ENCODE data around the gene GRM4.

Gene GRM4

GRCh38 chr6:34181908-34182307 lies 36.0 kb upstream of the GRM4 start:
- no peak for DNase-seq (ENCODE audit: low read depth)
- H3K4me3 ChIP-seq (ENCODE audit: control insufficient read depth, low read depth, low read length), result no peak overlapping the region
- TF ChIP-seq CTCF (IDR thresholded peaks at IDR 0.05; ENCODE audit: control insufficient read depth, insufficient read depth, low read depth, low read length, missing control alignments), result no peak

GRCh38 chr6:34179106-34179720 lies 33.3 kb upstream of the GRM4 start:
- no peak overlapping the region for H3K4me3 ChIP-seq (ENCODE audit: control insufficient read depth, low read depth, low read length)
- TF ChIP-seq CTCF (IDR thresholded peaks at IDR 0.05; ENCODE audit: control insufficient read depth, insufficient read depth, low read depth, low read length, missing control alignments), result no peak
- DNase-seq (ENCODE audit: low read depth), result no peak

GRCh38 chr6:34178357-34179105 lies 32.6 kb upstream of the GRM4 start:
- TF ChIP-seq CTCF (IDR thresholded peaks at IDR 0.05; ENCODE audit: control insufficient read depth, insufficient read depth, low read depth, low read length, missing control alignments), result no peak
- H3K4me3 ChIP-seq (ENCODE audit: control insufficient read depth, low read depth, low read length), result no peak overlapping the region
- DNase-seq (ENCODE audit: low read depth), result no peak

- TF ChIP-seq CTCF (IDR thresholded peaks at IDR 0.05; ENCODE audit: control insufficient read depth, insufficient read depth, low read depth, low read length, missing control alignments), result no peak
- no peak for DNase-seq (ENCODE audit: low read depth)
- no peak overlapping the region for H3K4me3 ChIP-seq (ENCODE audit: control insufficient read depth, low read depth, low read length)
Observed at GRCh38 chr6:34177181-34177591, 31.3 kb upstream of the GRM4 start.

- no peak for TF ChIP-seq CTCF (IDR thresholded peaks at IDR 0.05; ENCODE audit: control insufficient read depth, insufficient read depth, low read depth, low read length, missing control alignments)
- no peak for DNase-seq (ENCODE audit: low read depth)
- H3K4me3 ChIP-seq (ENCODE audit: control insufficient read depth, low read depth, low read length), result no peak overlapping the region
Observed at GRCh38 chr6:34176261-34177031, 30.6 kb upstream of the GRM4 start.

- TF ChIP-seq CTCF (IDR thresholded peaks at IDR 0.05; ENCODE audit: control insufficient read depth, insufficient read depth, low read depth, low read length, missing control alignments), result no peak
- no peak overlapping the region for H3K4me3 ChIP-seq (ENCODE audit: control insufficient read depth, low read depth, low read length)
- no peak for DNase-seq (ENCODE audit: low read depth)
Observed at GRCh38 chr6:34174846-34175399, 29.0 kb upstream of the GRM4 start.
